Hematopoietic multipotent progenitor cell treated with erythropoietin and hydrocortisone succinate and interleukin-3 and kit ligand, for 8 days (in vitro differentiated cells): ENCODE measurements around the gene NUDCD3.

Source experiments
- DNase-seq: peaks from one replicate; pipeline ENCODE4 v3.0.0-alpha.2; 2015

The NUDCD3 gene

DNA sequence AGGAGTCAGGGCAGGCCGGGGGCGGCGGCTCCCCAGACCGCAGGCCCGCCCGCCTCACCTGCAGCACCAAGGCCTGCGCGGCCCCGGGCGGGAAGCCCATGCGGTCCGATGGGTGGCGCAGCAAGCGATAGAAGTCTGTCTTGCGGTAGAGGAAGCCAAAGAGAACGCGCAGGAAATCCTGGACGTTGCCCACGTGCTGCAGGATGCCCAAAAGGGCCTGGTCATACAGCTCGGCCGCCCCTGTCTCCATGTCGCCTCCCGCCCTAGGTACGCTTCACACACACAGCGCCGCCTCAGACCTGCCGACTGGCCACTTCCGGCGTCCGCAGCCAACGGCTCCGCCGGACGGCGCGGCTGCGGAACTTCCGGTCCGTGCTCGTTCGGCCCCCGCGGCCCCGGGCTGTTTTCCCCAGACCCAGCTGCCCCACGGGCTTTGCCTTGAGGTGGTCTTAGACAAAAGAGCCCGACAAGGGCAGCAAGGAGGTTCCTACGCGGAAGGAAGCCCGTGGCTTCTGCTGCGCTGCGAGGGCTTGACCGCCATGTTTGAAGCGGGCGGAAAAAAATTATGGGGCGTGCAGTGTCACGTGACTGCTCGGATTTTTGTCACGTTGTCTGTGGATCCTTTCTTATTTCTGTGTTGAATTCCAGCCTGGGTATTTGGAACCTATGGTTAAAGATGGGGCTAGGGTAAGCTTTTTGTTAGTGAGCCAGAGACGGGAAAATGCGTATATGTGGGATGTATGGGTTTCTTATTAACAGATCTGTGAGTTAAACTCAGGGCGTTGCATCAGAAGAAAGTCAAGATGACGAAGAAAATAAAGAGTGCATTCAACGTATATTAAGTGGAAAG lies at the start of gene NUDCD3:
NUDCD3 (minus strand) TSS at position 308 of the 850 bp plus-strand sequence; CDS start at position 250, 58 bp downstream.
- peak; percentile 90 for DNase-seq

- no peak for DNase-seq
Observed at GRCh38 chr7:44539669-44540506, 49.4 kb upstream of the NUDCD3 start.

- DNase-seq = no peak
Observed at GRCh38 chr7:44538798-44539668, 48.6 kb upstream of the NUDCD3 start.

GRCh38 chr7:44538093-44538797 lies 47.8 kb upstream of the NUDCD3 start:
- DNase-seq = no peak

DNA sequence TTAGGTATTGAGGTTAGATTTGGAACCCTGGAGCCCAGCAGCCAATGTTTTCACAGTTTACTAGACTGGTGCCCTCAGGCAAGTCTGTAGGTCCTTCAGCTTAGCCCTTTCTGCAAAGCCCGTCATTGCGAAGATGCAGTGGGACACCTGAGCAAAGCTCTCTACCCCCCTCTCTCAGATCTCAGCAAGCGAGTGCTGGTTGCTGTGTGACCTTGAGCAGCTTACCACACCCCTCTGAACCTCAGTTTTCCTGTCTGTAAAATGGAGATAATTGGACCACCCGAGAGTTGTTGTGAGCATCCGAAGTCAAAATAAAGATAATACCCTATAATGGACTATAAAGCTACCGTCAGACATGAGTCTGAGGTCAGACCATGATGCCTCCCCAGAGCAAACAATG lies 47.0 kb upstream of the NUDCD3 start:
- DNase-seq = no peak

DNA sequence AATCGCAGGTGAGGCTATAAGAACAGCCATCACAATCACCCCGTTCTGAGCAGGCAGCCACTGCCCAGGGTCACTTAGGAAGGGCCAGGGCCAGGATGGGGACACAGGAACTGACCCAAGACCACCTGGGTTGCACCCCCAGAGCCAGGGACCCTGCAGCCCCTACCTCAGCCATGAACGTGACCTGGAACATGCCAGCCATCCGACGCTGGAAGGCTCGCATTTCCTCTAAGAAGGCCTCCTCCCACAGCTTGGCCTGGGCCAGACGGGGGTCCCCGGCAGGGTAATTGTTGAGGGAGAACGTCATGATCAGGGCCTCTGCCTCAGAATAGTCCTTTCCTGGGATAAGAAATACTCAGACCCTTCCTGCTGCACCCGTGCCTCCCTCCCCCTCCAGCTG lies 45.6 kb upstream of the NUDCD3 start:
- DNase-seq = no peak

GRCh38 chr7:44535348-44536064 lies 45.0 kb upstream of the NUDCD3 start:
- no peak for DNase-seq

DNA sequence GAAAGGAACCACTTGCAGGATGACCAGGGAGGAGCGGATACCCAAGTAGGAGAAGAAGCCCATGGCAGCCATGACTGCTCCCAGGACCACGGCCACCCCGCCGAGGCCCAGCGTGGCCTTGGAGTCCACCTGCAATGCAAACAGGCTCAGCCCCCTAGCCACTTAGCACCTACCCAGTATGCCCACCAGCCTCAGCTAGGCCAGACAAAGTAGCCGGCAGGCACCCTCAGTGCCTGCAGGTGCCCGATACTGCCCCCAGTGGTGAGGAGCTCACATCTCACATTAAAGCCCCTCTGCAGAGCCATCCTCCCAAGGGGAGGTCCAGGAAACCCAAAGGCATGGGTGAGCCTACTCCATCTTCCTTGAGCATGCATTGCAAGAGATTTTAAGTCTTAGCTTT lies 44.0 kb upstream of the NUDCD3 start:
- DNase-seq = peak; percentile 74

GRCh38 chr7:44534087-44534486 lies 43.6 kb upstream of the NUDCD3 start:
- DNase-seq = no peak

GRCh38 chr7:44533301-44534055 lies 43.0 kb upstream of the NUDCD3 start:
- no peak for DNase-seq

- no peak for DNase-seq
Observed at GRCh38 chr7:44531421-44532380, 41.2 kb upstream of the NUDCD3 start.

DNA sequence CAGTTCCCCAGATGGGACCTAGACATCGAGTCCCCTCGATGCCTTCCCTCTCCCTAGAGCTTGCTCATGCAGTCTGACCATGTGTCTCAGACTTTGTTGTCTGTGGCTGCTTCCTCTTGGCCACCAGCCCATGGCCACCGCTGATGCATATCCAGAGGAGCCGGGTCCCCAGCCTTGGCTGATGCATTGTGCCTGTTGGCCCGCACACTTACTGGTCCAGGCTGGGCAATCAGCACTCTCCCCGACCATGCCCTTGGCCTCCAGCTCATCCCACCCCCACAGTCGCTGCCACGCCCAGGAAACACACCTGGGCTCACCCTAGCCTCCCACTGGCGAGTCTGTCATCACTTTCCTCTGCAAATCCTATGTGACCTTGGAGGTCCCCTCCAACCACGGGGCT lies 40.5 kb upstream of the NUDCD3 start:
- DNase-seq = no peak

DNA sequence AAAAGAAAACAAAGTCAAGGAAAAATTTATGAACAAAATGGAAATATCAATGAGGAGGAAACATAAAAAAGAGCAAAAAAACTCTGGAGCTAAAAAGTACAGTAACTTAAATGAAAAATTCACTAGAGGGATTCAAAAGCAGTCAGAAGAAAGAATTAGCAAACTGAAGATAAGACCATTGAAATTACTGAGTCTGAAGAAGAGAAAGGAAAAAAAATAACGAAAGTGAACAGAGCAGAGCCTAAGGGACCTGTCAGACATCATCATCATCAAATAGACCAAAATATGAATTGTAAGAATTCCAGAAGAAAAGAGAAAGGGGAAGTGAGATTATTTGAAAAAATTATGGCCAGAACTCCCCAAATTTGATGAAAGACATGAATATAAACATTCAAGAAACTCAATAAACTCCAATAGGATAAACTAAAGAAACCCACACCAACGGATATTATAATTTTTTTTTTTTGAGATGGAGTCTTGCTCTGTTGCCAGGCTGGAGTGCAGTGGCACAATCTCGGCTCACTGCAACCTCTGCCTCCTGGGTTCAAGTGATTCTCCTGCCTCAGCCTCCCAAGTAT lies 34.4 kb upstream of the NUDCD3 start:
- no peak for DNase-seq

DNA sequence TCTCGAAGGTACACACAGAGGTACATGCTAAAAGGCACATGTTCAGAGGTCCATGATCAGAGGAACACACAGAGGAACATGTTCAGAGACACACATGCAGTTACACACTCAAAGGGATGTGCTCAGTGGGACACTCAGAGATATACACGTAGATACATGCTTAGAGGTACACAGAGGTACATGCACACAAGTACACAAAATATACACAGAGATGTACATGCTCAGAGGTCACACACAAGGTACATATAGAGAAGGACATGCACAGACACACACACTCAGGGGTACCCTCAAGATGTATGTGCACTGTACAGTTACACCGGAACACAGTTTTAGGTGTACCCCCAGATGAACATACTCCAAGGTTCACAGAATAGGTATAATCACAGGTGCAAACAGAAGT lies 31.9 kb upstream of the NUDCD3 start:
- no peak for DNase-seq

- DNase-seq = no peak
Observed at GRCh38 chr7:44521347-44522095, 31.1 kb upstream of the NUDCD3 start.

DNA sequence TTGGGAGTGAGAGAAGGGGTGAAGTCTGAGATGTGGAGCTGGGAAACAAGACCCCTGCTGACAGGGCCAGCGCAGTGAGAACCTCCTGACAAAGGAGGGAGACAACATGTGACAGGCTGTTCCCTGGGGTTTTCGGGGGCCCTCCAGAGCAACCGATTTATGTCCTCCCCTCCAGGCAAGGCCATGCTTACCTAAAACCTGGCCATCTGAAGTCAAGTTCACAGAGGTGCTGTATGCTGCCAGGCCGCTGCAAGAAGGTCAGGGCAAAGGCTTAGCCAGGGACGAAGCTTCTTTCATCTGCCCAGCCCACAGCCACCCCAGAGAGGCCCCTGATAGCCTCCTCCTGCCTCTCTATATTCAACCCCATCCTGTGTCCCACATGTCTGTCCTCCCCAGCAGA lies 30.1 kb upstream of the NUDCD3 start:
- no peak for DNase-seq

GRCh38 chr7:44519546-44519945 lies 29.1 kb upstream of the NUDCD3 start:
- DNase-seq = no peak

GRCh38 chr7:44518761-44519160 lies 28.3 kb upstream of the NUDCD3 start:
- no peak for DNase-seq

- DNase-seq = no peak
Observed at GRCh38 chr7:44517175-44517574, 26.7 kb upstream of the NUDCD3 start.
